Hepatocyte (in vitro differentiated cells): ENCODE data around the gene RICTOR. TPM values are rescaled to one million over a fixed set of nuclear protein-coding genes. Genes with fewer than 3 reads are reported as not detected.
A peak's percentile ranks its signal among the peaks of the same experiment; 100 is the strongest.

ENCODE experiments used
- DNase-seq: peaks from one replicate; pipeline ENCODE4 v3.0.0-alpha.2; 2016; ENCODE audit warnings: low spot score
- H2AFZ ChIP-seq: fragments of 200-600 bp; sonication (generic); 2 replicates; pipeline ENCODE4 v1.6.0; 2016; ENCODE audit warnings: antibody characterized with exemption, mild to moderate bottlenecking
- H3K27ac ChIP-seq: fragments of 200-600 bp; sonication (generic); 2 replicates; pipeline ENCODE4 v1.5.1; 2016; ENCODE audit warnings: mild to moderate bottlenecking
- H3K27me3 ChIP-seq: fragments of 200-600 bp; sonication (generic); 2 replicates; pipeline ENCODE4 v1.6.1; 2016
- H3K36me3 ChIP-seq: fragments of 200-600 bp; sonication (generic); replicated peaks from 2 replicates; pipeline ENCODE4 v1.5.1; 2016; ENCODE audit warnings: low read depth; ENCODE audit not compliant: insufficient read depth
- H3K4me1 ChIP-seq: fragments of 200-600 bp; sonication (generic); 2 replicates; pipeline ENCODE4 v1.5.1; 2016; ENCODE audit warnings: mild to moderate bottlenecking, moderate library complexity; ENCODE audit not compliant: insufficient read depth
- H3K4me2 ChIP-seq: fragments of 200-600 bp; sonication (generic); 2 replicates; pipeline ENCODE4 v1.6.0; 2016
- H3K4me3 ChIP-seq: fragments of 200-600 bp; sonication (generic); 2 replicates; pipeline ENCODE4 v1.5.1; 2016; ENCODE audit warnings: mild to moderate bottlenecking
- H3K79me2 ChIP-seq: fragments of 200-600 bp; sonication (generic); 2 replicates; pipeline ENCODE4 v1.6.0; 2017; ENCODE audit warnings: mild to moderate bottlenecking
- H3K9me2 ChIP-seq: fragments of 200-600 bp; sonication (generic); replicated peaks from 2 replicates; pipeline ENCODE4 v1.6.0; 2017; ENCODE audit warnings: mild to moderate bottlenecking; ENCODE audit not compliant: insufficient read depth
- H3K9me3 ChIP-seq: fragments of 200-600 bp; sonication (generic); 2 replicates; pipeline ENCODE4 v1.5.1; 2016; ENCODE audit warnings: low read depth, mild to moderate bottlenecking
- H4K20me1 ChIP-seq: fragments of 200-600 bp; sonication (generic); 2 replicates; pipeline ENCODE4 v1.6.0; 2016; ENCODE audit warnings: mild to moderate bottlenecking; ENCODE audit not compliant: insufficient read depth, poor library complexity, severe bottlenecking
- CTCF ChIP-seq: fragments of 200-600 bp; sonication (generic); IDR thresholded peaks from 2 replicates; pipeline ENCODE4 v1.5.1; 2016; ENCODE audit warnings: antibody characterized with exemption, mild to moderate bottlenecking; ENCODE audit not compliant: poor library complexity
- EZH2 ChIP-seq: fragments of 200-600 bp; sonication (generic); IDR thresholded peaks from 2 replicates; pipeline ENCODE4 v1.6.1; 2016; ENCODE audit warnings: antibody characterized with exemption, mild to moderate bottlenecking, borderline replicate concordance
- EZH2phosphoT487 ChIP-seq: fragments of 200-600 bp; sonication (generic); IDR thresholded peaks from one replicate; pipeline ENCODE4 v1.6.1; 2018; ENCODE audit warnings: antibody characterized with exemption, mild to moderate bottlenecking, low read depth, moderate library complexity; ENCODE audit not compliant: unreplicated experiment, severe bottlenecking
- WGBS: methylation state at CpG from one replicate; pipeline ENCODE4 v1.1.6; 2016; ENCODE audit warnings: low lambda C conversion rate; ENCODE audit errors: missing lambda C conversion rate; 5-methylcytosine and 5-hydroxymethylcytosine counted together
- polyA plus RNA-seq: library from polyadenylated mRNA; unstranded; fragments of >200 nt; fragmentation: Nextera tagmentation; extraction: Ambion mirVana; gene quantifications from 2 replicates; pipeline ENCODE4 v1.2.1, GENCODE V29; 2016
- total RNA-seq: library from RNA; depleted of rRNA; stranded (reverse); fragments of >200 nt; gene quantifications from 2 replicates; pipeline ENCODE4 v1.2.3, GENCODE V29; 2014

Gene RICTOR
- total and polyA plus RNA-seq, 2 experiments from 2014 or later = 8.5 to 29.1 TPM

GRCh38 chr5:39083968-39084367, 9.8 kb upstream of the RICTOR start:
- Histone ChIP-seq H2AFZ (no peak overlapping the region), H3K27me3 (no peaks in the 10 kb centered on the region), H3K27ac (no peak overlapping the region), H3K4me3 (no peak overlapping the region), H3K4me1 (no peaks in the 10 kb centered on the region), H4K20me1 (no peaks in the 10 kb centered on the region), H3K9me3 (no peaks in the 10 kb centered on the region), H3K79me2 (no peaks in the 10 kb centered on the region), H3K36me3 (no peaks in the 10 kb centered on the region), H3K9me2 (no peaks in the 10 kb centered on the region), H3K4me2 (no peak overlapping the region)
- WGBS = 91% methylated on average over 1 of the region's 1 CpG
- DNase-seq = no peak
- TF ChIP-seq EZH2 (no peak), CTCF (no peak), EZH2phosphoT487 (no peak)

- no peaks in the 10 kb centered on the region for H4K20me1 ChIP-seq
- H3K27ac ChIP-seq = no peak overlapping the region
- H3K4me1 ChIP-seq = no peaks in the 10 kb centered on the region
Measured at GRCh38 chr5:39082995-39083394, 8.8 kb upstream of the RICTOR start.

GRCh38 chr5:39080597-39081204, 6.5 kb upstream of the RICTOR start:
- H3K27ac ChIP-seq = no peak overlapping the region
- no peaks in the 10 kb centered on the region for H3K9me3 ChIP-seq
- H3K4me2 ChIP-seq = no peak overlapping the region
- H4K20me1 ChIP-seq = no peaks in the 10 kb centered on the region
- H3K4me1 ChIP-seq = no peaks in the 10 kb centered on the region
- whole genome bisulfite sequencing = 11% methylated on average over 3 of the region's 3 CpGs
- H3K79me2 ChIP-seq = peaks cover 3% of the 10 kb centered on the region
- DNase-seq = peak; percentile 76
- no peak overlapping the region for H2AFZ ChIP-seq
- H3K27me3 ChIP-seq = no peaks in the 10 kb centered on the region
- TF ChIP-seq EZH2phosphoT487 (no peak), CTCF (peak; percentile 72)
- no peaks in the 10 kb centered on the region for H3K36me3 ChIP-seq
- H3K9me2 ChIP-seq = no peaks in the 10 kb centered on the region
- no peak overlapping the region for H3K4me3 ChIP-seq

More at GRCh38 chr5:39082995-39083394, 8.8 kb upstream of the RICTOR start:
- H3K4me3 ChIP-seq = no peak overlapping the region
- no peaks in the 10 kb centered on the region for H3K9me3 ChIP-seq
- no peaks in the 10 kb centered on the region for H3K27me3 ChIP-seq
- no peak overlapping the region for H2AFZ ChIP-seq
- no peaks in the 10 kb centered on the region for H3K79me2 ChIP-seq
- no peaks in the 10 kb centered on the region for H3K36me3 ChIP-seq
- no peak overlapping the region for H3K4me2 ChIP-seq
- 92% methylated on average over 3 of the region's 3 CpGs for WGBS
- TF ChIP-seq CTCF (no peak), EZH2phosphoT487 (no peak), EZH2 (no peak)
- DNase-seq = no peak
- H3K9me2 ChIP-seq = no peaks in the 10 kb centered on the region

- Histone ChIP-seq H3K9me3 (no peaks in the 10 kb centered on the region), H3K27me3 (no peaks in the 10 kb centered on the region), H3K79me2 (peaks cover 3% of the 10 kb centered on the region), H3K9me2 (no peaks in the 10 kb centered on the region), H3K4me2 (no peak overlapping the region), H2AFZ (no peak overlapping the region), H3K36me3 (no peaks in the 10 kb centered on the region), H3K27ac (no peak overlapping the region), H3K4me3 (no peak overlapping the region), H3K4me1 (no peaks in the 10 kb centered on the region), H4K20me1 (no peaks in the 10 kb centered on the region)
- DNase-seq = no peak
- 76% methylated on average over 2 of the region's 2 CpGs for WGBS
- no peak for TF ChIP-seq EZH2
- no peak for TF ChIP-seq EZH2phosphoT487
- TF ChIP-seq CTCF = no peak
Measured at GRCh38 chr5:39080168-39080567, 6.0 kb upstream of the RICTOR start.
